ENCODE data around the gene ESR1. TPM values are rescaled to one million over a fixed set of nuclear protein-coding genes. Genes with fewer than 3 reads are reported as not detected.

ESR1 gene
- polyA plus RNA-seq, 1 of the 3 experiments (the other 2 are of a cell fraction) = under 0.01 TPM

GRCh38 chr6:151822252-151823111 lies 15.0 kb downstream of the ESR1 start (continued):
- TF ChIP-seq TEAD4 (IDR thresholded peaks at IDR 0.05; ENCODE audit: borderline replicate concordance, insufficient read depth) = no peak
- no peak for TF ChIP-seq GABPA (IDR thresholded peaks at IDR 0.05; ENCODE audit: low read depth)
- no peak for TF ChIP-seq RAD21 (IDR thresholded peaks at IDR 0.05; ENCODE audit: low read length)

- CTCF ChIA-PET = no interaction called here
- Histone ChIP-seq H3K36me3 (replicated peaks in 1 of 2; ENCODE audit: control insufficient read depth in 1 of 2, insufficient read depth in 2 of 2, low read length in 1 of 2) (no peaks in the 10 kb centered on the region), H3K4me1 (ENCODE audit: control insufficient read depth in 1 of 2, insufficient read depth in 2 of 2, low read depth in 1 of 2, low read length in 1 of 2) (no peaks in the 10 kb centered on the region), H3K4me2 (no peak overlapping the region), H4K20me1 (ENCODE audit: insufficient read depth) (no peaks in the 10 kb centered on the region), H3K79me2 (ENCODE audit: insufficient read depth) (no peaks in the 10 kb centered on the region), H3F3A (replicated peaks; ENCODE audit: insufficient read depth) (no peaks in the 10 kb centered on the region), H3K4me3 (ENCODE audit: low read depth in 2 of 2, low read length in 1 of 2) (no peak overlapping the region), H3K27me3 (ENCODE audit: insufficient read depth) (no peaks in the 10 kb centered on the region), H2AFZ (ENCODE audit: low read depth) (no peak overlapping the region), H3K9me2 (no peaks in the 10 kb centered on the region), H3K27ac (ENCODE audit: low read depth in 2 of 2, low read length in 1 of 2) (no peak overlapping the region), H3K9ac (no peak overlapping the region), H3K9me3 (no peaks in the 10 kb centered on the region)
- 27% methylated on average over 4 of the region's 4 CpGs for WGBS (ENCODE audit: low lambda C conversion rate)
- DNase-seq = no peak
- POLR2A ChIA-PET = no interaction called here
- TF ChIP-seq RAD21 (IDR thresholded peaks at IDR 0.05; ENCODE audit: low read length) (no peak), CHD2 (IDR thresholded peaks at IDR 0.05; ENCODE audit: low read length, partially characterized antibody) (no peak), NFIC (IDR thresholded peaks at IDR 0.05; ENCODE audit: borderline replicate concordance) (no peak), TAF1 (IDR thresholded peaks at IDR 0.05; ENCODE audit: borderline replicate concordance, low read depth, low read length) (no peak), PBX3 (IDR thresholded peaks at IDR 0.05) (no peak), MAX (IDR thresholded peaks at IDR 0.05; ENCODE audit: low read depth) (no peak), JUND (IDR thresholded peaks at IDR 0.05) (no peak), EZH2phosphoT487 (IDR thresholded peaks at IDR 0.05; ENCODE audit: borderline replicate concordance, low read depth) (no peak), GATA2 (CRISPR knock-in tag; IDR thresholded peaks at IDR 0.05) (no peak), FOXM1 (IDR thresholded peaks at IDR 0.05; ENCODE audit: low read depth) (no peak)
These were observed 19.1 kb downstream of the ESR1 start for GRCh38 chr6:151826517-151827142.

- no peak overlapping the region for H3K27ac ChIP-seq (ENCODE audit: low read depth in 2 of 2, low read length in 1 of 2)
- no peaks in the 10 kb centered on the region for H3K9me3 ChIP-seq
- H3K9ac ChIP-seq = no peak overlapping the region
- H3K4me1 ChIP-seq (ENCODE audit: control insufficient read depth in 1 of 2, insufficient read depth in 2 of 2, low read depth in 1 of 2, low read length in 1 of 2) = no peaks in the 10 kb centered on the region
- no peak overlapping the region for H3K4me2 ChIP-seq
- H3F3A ChIP-seq (replicated peaks; ENCODE audit: insufficient read depth) = no peaks in the 10 kb centered on the region
- no peak for DNase-seq
- WGBS (ENCODE audit: low lambda C conversion rate) = 0% methylated on average over 3 of the region's 3 CpGs
- no peaks in the 10 kb centered on the region for H3K36me3 ChIP-seq (replicated peaks in 1 of 2; ENCODE audit: control insufficient read depth in 1 of 2, insufficient read depth in 2 of 2, low read length in 1 of 2)
- POLR2A ChIA-PET = no interaction called here
- CTCF ChIA-PET = interaction anchor here (1.3 kb wide), 1 partner anchor 68 kb away, joined by 4 read pairs; no protein-coding TSS in a partner anchor
- H4K20me1 ChIP-seq (ENCODE audit: insufficient read depth) = no peaks in the 10 kb centered on the region
- no peak overlapping the region for H3K4me3 ChIP-seq (ENCODE audit: low read depth in 2 of 2, low read length in 1 of 2)
- H3K27me3 ChIP-seq (ENCODE audit: insufficient read depth) = no peaks in the 10 kb centered on the region
- no peaks in the 10 kb centered on the region for H3K79me2 ChIP-seq (ENCODE audit: insufficient read depth)
- TF ChIP-seq RAD21 (IDR thresholded peaks at IDR 0.05; ENCODE audit: low read length) (no peak), SIN3A (IDR thresholded peaks at IDR 0.05; ENCODE audit: borderline replicate concordance, low read depth, low read length) (no peak), GABPA (IDR thresholded peaks at IDR 0.05; ENCODE audit: low read depth) (no peak), POLR2AphosphoS5 (IDR thresholded peaks at IDR 0.05; ENCODE audit: low read depth, low read length) (no peak), EZH2phosphoT487 (IDR thresholded peaks at IDR 0.05; ENCODE audit: borderline replicate concordance, low read depth) (no peak), FOSL2 (IDR thresholded peaks at IDR 0.05; ENCODE audit: borderline replicate concordance, low read depth) (no peak), CTCF (IDR thresholded peaks at IDR 0.05) (no peak), TAF1 (IDR thresholded peaks at IDR 0.05; ENCODE audit: borderline replicate concordance, low read depth, low read length) (no peak), PBX3 (IDR thresholded peaks at IDR 0.05) (no peak)
- no peaks in the 10 kb centered on the region for H3K9me2 ChIP-seq
- H2AFZ ChIP-seq (ENCODE audit: low read depth) = no peak overlapping the region
These were observed 25.2 kb downstream of the ESR1 start for GRCh38 chr6:151832710-151833109.

All from SK-N-SH (cell line).